CD14-positive monocyte (primary cell): Measurements from ENCODE around the gene RALGAPA1. TPM values are rescaled to one million over a fixed set of nuclear protein-coding genes. Genes with fewer than 3 reads are reported as not detected.

Experiments used
- DNase-seq, 3 donors: peaks; one replicate each; pipeline ENCODE4 v3.0.0-alpha.2; 2011 to 2022
- H2AFZ ChIP-seq: 2 replicates; pipeline ENCODE4 v1.6.0; 2012; ENCODE audit warnings: mild to moderate bottlenecking, low read depth, low read length, inconsistent platforms; ENCODE audit not compliant: insufficient read depth, poor library complexity, severe bottlenecking
- H3K27ac ChIP-seq, 2 donors: 1 replicate in 1 of 2; 2 replicates in 1 of 2; pipeline ENCODE4 v1.5.1; 2012 to 2013; ENCODE audit warnings: low read length in 2 of 2, control low read depth in 1 of 2, inconsistent platforms in 1 of 2, low read depth in 1 of 2, mild to moderate bottlenecking in 1 of 2
- H3K27me3 ChIP-seq, 2 donors: one replicate each; pipeline versions ENCODE4 v1.6.0 to v1.6.1; 2011 to 2013; ENCODE audit warnings: low read length in 2 of 2; ENCODE audit not compliant: control insufficient read depth in 2 of 2, insufficient read depth in 2 of 2
- H3K36me3 ChIP-seq, 2 donors: replicated peaks in 1 of 2; 1 replicate in 1 of 2; 2 replicates in 1 of 2; pipeline versions ENCODE4 v1.5.1 to v1.6.1; 2012 to 2013; ENCODE audit warnings: low read length in 2 of 2, control low read depth in 1 of 2, inconsistent platforms in 1 of 2, mild to moderate bottlenecking in 1 of 2; ENCODE audit not compliant: insufficient read depth in 2 of 2, control insufficient read depth in 1 of 2
- H3K4me1 ChIP-seq, 2 donors: 1 replicate in 1 of 2; 2 replicates in 1 of 2; pipeline versions ENCODE4 v1.5.1 to v1.6.1; 2012 to 2013; ENCODE audit warnings: low read length in 2 of 2, control low read depth in 1 of 2, inconsistent platforms in 1 of 2, mild to moderate bottlenecking in 1 of 2, moderate library complexity in 1 of 2; ENCODE audit not compliant: insufficient read depth in 2 of 2, control insufficient read depth in 1 of 2
- H3K4me2 ChIP-seq: replicated peaks from 2 replicates; pipeline ENCODE3; 2012; ENCODE audit warnings: low read length, moderate library complexity, mild to moderate bottlenecking; ENCODE audit not compliant: poor library complexity, severe bottlenecking; ENCODE audit errors: extremely low read depth
- H3K4me3 ChIP-seq, 3 experiments: fragments of 200-600 bp in 1 of 3; sonication (generic) in 1 of 3; replicated peaks in 1 of 3; 1 replicate in 2 of 3; 2 replicates in 1 of 3; pipeline ENCODE4 v1.5.1; 2011 to 2013; ENCODE audit warnings: low read length in 3 of 3, mild to moderate bottlenecking in 3 of 3, control low read depth in 2 of 3, low read depth in 2 of 3, inconsistent platforms in 1 of 3, moderate library complexity in 1 of 3
- H3K79me2 ChIP-seq: 2 replicates; pipeline ENCODE4 v1.6.0; 2012; ENCODE audit warnings: mild to moderate bottlenecking, control low read depth, inconsistent platforms, low read length, moderate library complexity; ENCODE audit not compliant: insufficient read depth
- H3K9ac ChIP-seq: 2 replicates; pipeline ENCODE4 v1.6.0; 2017; ENCODE audit warnings: low read length, mild to moderate bottlenecking; ENCODE audit not compliant: insufficient read depth, poor library complexity, severe bottlenecking
- H3K9me3 ChIP-seq, 2 donors: replicated peaks in 1 of 2; 1 replicate in 1 of 2; 2 replicates in 1 of 2; pipeline versions ENCODE4 v1.5.1 to v1.6.1; 2012 to 2013; ENCODE audit warnings: low read length in 2 of 2, control low read depth in 1 of 2; ENCODE audit not compliant: control insufficient read depth in 1 of 2, insufficient read depth in 1 of 2
- H4K20me1 ChIP-seq: 2 replicates; pipeline ENCODE4 v1.6.0; 2012; ENCODE audit warnings: mild to moderate bottlenecking, low read length, control low read depth, moderate library complexity; ENCODE audit not compliant: insufficient read depth
- H3K27ac Mint-ChIP-seq, 7 donors: one replicate each; pipeline ENCODE4 v1.8.0; 2020; ENCODE audit warnings: mild to moderate bottlenecking in 7 of 7, mixed read lengths in 7 of 7, moderate library complexity in 6 of 7, inconsistent platforms in 2 of 7
- H3K27me3 Mint-ChIP-seq, 3 donors: one replicate each; pipeline ENCODE4 v1.8.0; 2021 to 2022; ENCODE audit warnings: low read depth in 3 of 3, mild to moderate bottlenecking in 3 of 3, mixed read lengths in 3 of 3, moderate library complexity in 3 of 3, inconsistent platforms in 1 of 3
- H3K36me3 Mint-ChIP-seq, 2 donors: one replicate each; pipeline ENCODE4 v1.8.0; 2020; ENCODE audit warnings: mixed read lengths in 2 of 2, inconsistent platforms in 1 of 2, mild to moderate bottlenecking in 1 of 2
- H3K4me1 Mint-ChIP-seq: one replicate; pipeline ENCODE4 v1.8.0; 2020; ENCODE audit warnings: mild to moderate bottlenecking, mixed read lengths
- H3K4me3 Mint-ChIP-seq, 2 donors: one replicate each; pipeline ENCODE4 v1.8.0; 2020; ENCODE audit warnings: mild to moderate bottlenecking in 2 of 2, mixed read lengths in 2 of 2, moderate library complexity in 1 of 2
- H3K9me3 Mint-ChIP-seq, 7 donors: one replicate each; pipeline ENCODE4 v1.8.0; 2020 to 2022; ENCODE audit warnings: mixed read lengths in 7 of 7, mild to moderate bottlenecking in 6 of 7, moderate library complexity in 6 of 7, inconsistent platforms in 2 of 7
- whole genome bisulfite sequencing: methylation state at CpG from one replicate; pipeline ENCODE4 v1.1.5; 2013; ENCODE audit warnings: missing lambda C conversion rate; ENCODE audit not compliant: insufficient coverage; 5-methylcytosine and 5-hydroxymethylcytosine counted together
- intact Hi-C, 2 donors: fragments of 100-400 bp; cut with micrococcal nuclease; formaldehyde crosslinking; loops; one replicate each; pipeline versions ENCODE4 v1.15.0 to v1.15.1; 2023
- polyA plus RNA-seq, 3 donors: library from polyadenylated mRNA; depleted of rRNA in 1 of 3; unstranded in 2 of 3; stranded (reverse) in 1 of 3; fragments of 300-500 nt in 2 of 3; fragments of >200 nt in 1 of 3; fragmentation: Illumina TruSeq in 2 of 3; gene quantifications; 1 replicate in 2 of 3; 2 replicates in 1 of 3; pipeline ENCODE4 v1.2.3, GENCODE V29; 2012 to 2021
- TF ChIP-seq, protein P1 (sequence below): fragments of 200-600 bp; IDR thresholded peaks from one replicate; pipeline ENCODE4 v1.8.0; 2022; ENCODE audit warnings: antibody characterized with exemption, mild to moderate bottlenecking

Gene RALGAPA1
- polyA plus RNA-seq, 3 donors: 3.2 to 7.4 (median 4.1) TPM

DNA sequence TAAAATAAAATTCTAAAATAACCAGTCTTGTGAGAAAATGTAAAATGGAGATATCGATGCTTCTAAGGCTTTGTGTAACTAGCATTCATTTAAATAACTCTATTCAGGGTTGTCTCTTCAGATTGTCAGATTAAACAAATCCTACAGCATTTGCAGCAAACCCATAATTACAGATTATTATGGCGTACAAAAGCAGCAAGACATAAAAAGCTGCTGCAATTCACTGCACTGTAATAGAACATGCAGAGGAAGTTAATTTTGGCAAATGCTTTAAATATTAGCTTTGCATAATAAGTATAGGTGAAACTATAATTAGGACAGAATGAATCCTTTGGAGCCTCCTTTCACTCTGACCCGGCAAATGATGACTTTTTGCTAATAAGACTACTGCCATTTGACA, 176.8 kb downstream of the RALGAPA1 start:
- peaks cover 4 to 6% of the 10 kb centered on the region in 2 donors for H3K36me3 ChIP-seq
- H3K36me3 Mint-ChIP-seq: peaks cover 12 to 19% of the 10 kb centered on the region in 2 donors
- H3K27me3 Mint-ChIP-seq: no peaks in the 10 kb centered on the region
- H3K9ac ChIP-seq: no peak overlapping the region
- no CpG with 5 or more reads among the region's 3 CpGs for WGBS
- no peak overlapping the region for H3K27ac ChIP-seq
- no peaks in the 10 kb centered on the region for H4K20me1 ChIP-seq
- TF ChIP-seq, protein P1, sequence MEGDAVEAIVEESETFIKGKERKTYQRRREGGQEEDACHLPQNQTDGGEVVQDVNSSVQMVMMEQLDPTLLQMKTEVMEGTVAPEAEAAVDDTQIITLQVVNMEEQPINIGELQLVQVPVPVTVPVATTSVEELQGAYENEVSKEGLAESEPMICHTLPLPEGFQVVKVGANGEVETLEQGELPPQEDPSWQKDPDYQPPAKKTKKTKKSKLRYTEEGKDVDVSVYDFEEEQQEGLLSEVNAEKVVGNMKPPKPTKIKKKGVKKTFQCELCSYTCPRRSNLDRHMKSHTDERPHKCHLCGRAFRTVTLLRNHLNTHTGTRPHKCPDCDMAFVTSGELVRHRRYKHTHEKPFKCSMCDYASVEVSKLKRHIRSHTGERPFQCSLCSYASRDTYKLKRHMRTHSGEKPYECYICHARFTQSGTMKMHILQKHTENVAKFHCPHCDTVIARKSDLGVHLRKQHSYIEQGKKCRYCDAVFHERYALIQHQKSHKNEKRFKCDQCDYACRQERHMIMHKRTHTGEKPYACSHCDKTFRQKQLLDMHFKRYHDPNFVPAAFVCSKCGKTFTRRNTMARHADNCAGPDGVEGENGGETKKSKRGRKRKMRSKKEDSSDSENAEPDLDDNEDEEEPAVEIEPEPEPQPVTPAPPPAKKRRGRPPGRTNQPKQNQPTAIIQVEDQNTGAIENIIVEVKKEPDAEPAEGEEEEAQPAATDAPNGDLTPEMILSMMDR: no peak
- peaks cover 0 to 6% (median under 1%) of the 10 kb centered on the region in 7 donors for H3K9me3 Mint-ChIP-seq
- intact Hi-C loops: no loop called here
- H3K9me3 ChIP-seq: no peaks in the 10 kb centered on the region
- H3K4me3 Mint-ChIP-seq: no peak overlapping the region
- H3K4me1 ChIP-seq: no peaks in the 10 kb centered on the region
- no peak for DNase-seq
- H3K4me2 ChIP-seq: no peak overlapping the region
- no peak overlapping the region for H2AFZ ChIP-seq
- no peaks in the 10 kb centered on the region for H3K79me2 ChIP-seq
- no peak overlapping the region for H3K4me3 ChIP-seq
- H3K27ac Mint-ChIP-seq: no peak overlapping the region
- no peaks in the 10 kb centered on the region for H3K4me1 Mint-ChIP-seq
- H3K27me3 ChIP-seq: no peaks in the 10 kb centered on the region

DNA sequence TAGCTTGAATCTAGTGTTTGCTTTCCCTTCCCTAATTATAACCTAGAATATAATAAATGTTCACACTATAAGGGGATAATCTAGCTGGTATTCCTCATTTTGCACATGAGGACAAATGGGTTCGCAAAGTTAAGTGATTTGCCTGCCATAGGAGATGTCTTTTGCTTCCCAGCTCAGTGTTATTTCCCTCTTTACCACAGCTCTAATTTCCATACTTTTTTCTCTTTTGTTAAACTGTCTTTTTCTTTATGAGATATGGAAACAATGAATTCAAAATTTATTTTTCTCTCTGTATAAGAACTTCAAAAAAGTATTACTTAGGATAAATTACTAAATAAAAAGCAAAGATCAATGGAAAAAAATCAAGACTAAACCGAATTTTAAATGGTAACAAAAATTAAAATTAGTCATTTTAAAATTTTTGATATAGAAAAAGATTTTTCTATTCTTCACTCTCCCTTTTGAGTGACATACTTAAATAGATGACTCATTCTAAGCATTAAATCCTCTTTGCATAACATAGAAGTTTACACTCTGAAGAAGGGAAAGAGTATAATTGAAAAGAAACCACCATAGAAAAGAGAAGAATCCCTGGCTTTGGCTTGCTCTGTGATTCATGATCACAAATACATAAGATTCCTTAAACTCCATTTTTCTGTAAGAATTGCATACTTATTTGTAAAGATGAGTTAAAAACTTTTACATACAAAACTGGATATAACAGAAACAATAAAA, 177.9 kb downstream of the RALGAPA1 start:
- Histone ChIP-seq H3K27me3 (no peaks in the 10 kb centered on the region), H3K9ac (no peak overlapping the region), H2AFZ (no peak overlapping the region), H3K79me2 (no peaks in the 10 kb centered on the region), H3K4me3 (no peak overlapping the region), H3K36me3 (peaks cover 4 to 6% of the 10 kb centered on the region in 2 donors), H3K27ac (no peak overlapping the region), H3K9me3 (no peaks in the 10 kb centered on the region), H4K20me1 (no peaks in the 10 kb centered on the region), H3K4me2 (no peak overlapping the region), H3K4me1 (no peaks in the 10 kb centered on the region)
- H3K27me3 Mint-ChIP-seq: no peaks in the 10 kb centered on the region
- no peaks in the 10 kb centered on the region for H3K4me1 Mint-ChIP-seq
- intact Hi-C loops: no loop called here
- TF ChIP-seq, protein P1: no peak
- H3K27ac Mint-ChIP-seq: no peak overlapping the region
- no peak for DNase-seq
- peaks cover 12 to 14% of the 10 kb centered on the region in 2 donors for H3K36me3 Mint-ChIP-seq
- peaks cover 0 to 1% (median 0%) of the 10 kb centered on the region in 7 donors for H3K9me3 Mint-ChIP-seq
- H3K4me3 Mint-ChIP-seq: no peak overlapping the region
- no CpG with 5 or more reads among the region's 2 CpGs for WGBS
